SK-N-SH (cell line): ENCODE data around the gene USHBP1. TPM values are rescaled to one million over a fixed set of nuclear protein-coding genes. Genes with fewer than 3 reads are reported as not detected.

Experiments
- CTCF ChIA-PET: fragments of 300-600, 350-600 bp; formaldehyde crosslinking; extraction: SDS; loops from one replicate; lab custom pipeline; 2021; lab: Yijun Ruan, JAX
- POLR2A ChIA-PET: fragments of 350-600 bp; sonication (Branson Sonifier 250); formaldehyde crosslinking; extraction: SDS; loops from one replicate; lab custom pipeline; 2020; ENCODE audit warnings: antibody characterized with exemption, inconsistent platforms; lab: Yijun Ruan, JAX
- DNase-seq: peaks from one replicate; pipeline ENCODE4 v3.0.0; 2012
- H2AFZ ChIP-seq: fragments of 200-600 bp; sonication (generic); 2 replicates; pipeline ENCODE4 v1.8.1; 2016; ENCODE audit warnings: antibody characterized with exemption, mild to moderate bottlenecking, low read depth
- H3F3A ChIP-seq: fragments of 200-600 bp; sonication (generic); replicated peaks from 2 replicates; pipeline ENCODE3; 2016; ENCODE audit warnings: antibody characterized with exemption, mild to moderate bottlenecking; ENCODE audit not compliant: insufficient read depth
- H3K27ac ChIP-seq, 2 experiments: fragments of 200-500 bp in 1 of 2; fragments of 200-600 bp in 1 of 2; sonication (Bioruptor generic) in 1 of 2; sonication (generic), shearing (Covaris generic) in 1 of 2; 2 replicates each; pipeline versions ENCODE4 v1.5.1 to v1.6.1; 2014 to 2016; ENCODE audit warnings: low read depth in 2 of 2, inconsistent platforms in 1 of 2, low read length in 1 of 2, mild to moderate bottlenecking in 1 of 2, mixed read lengths in 1 of 2
- H3K27me3 ChIP-seq: fragments of 200-600 bp; sonication (generic), shearing (Covaris generic); 2 replicates; pipeline ENCODE4 v1.6.1; 2016; ENCODE audit warnings: mixed run types; ENCODE audit not compliant: insufficient read depth
- H3K36me3 ChIP-seq, 2 experiments: fragments of 200-500 bp in 1 of 2; fragments of 200-600 bp in 1 of 2; sonication (Bioruptor generic) in 1 of 2; sonication (generic) in 1 of 2; replicated peaks in 1 of 2; 2 replicates each; pipeline versions ENCODE3 to v1.5.1; 2014 to 2016; ENCODE audit warnings: low read length in 1 of 2, mild to moderate bottlenecking in 1 of 2; ENCODE audit not compliant: insufficient read depth in 2 of 2, control insufficient read depth in 1 of 2
- H3K4me1 ChIP-seq, 2 experiments: fragments of 200-500 bp in 1 of 2; fragments of 200-600 bp in 1 of 2; sonication (Bioruptor generic) in 1 of 2; sonication (generic), shearing (Covaris generic) in 1 of 2; 2 replicates each; pipeline versions ENCODE4 v1.5.1 to v1.6.1; 2014 to 2016; ENCODE audit warnings: low read depth in 1 of 2, low read length in 1 of 2, mixed run types in 1 of 2; ENCODE audit not compliant: insufficient read depth in 2 of 2, control insufficient read depth in 1 of 2
- H3K4me2 ChIP-seq: fragments of 200-600 bp; sonication (generic), shearing (Covaris generic); 2 replicates; pipeline ENCODE4 v1.6.1; 2017; ENCODE audit warnings: mixed run types
- H3K4me3 ChIP-seq, 2 experiments: fragments of 200-500 bp in 1 of 2; fragments of 200-600 bp in 1 of 2; sonication (Bioruptor generic) in 1 of 2; sonication (generic), shearing (Covaris generic) in 1 of 2; 2 replicates each; pipeline versions ENCODE4 v1.5.1 to v1.8.1; 2014 to 2016; ENCODE audit warnings: low read depth in 2 of 2, inconsistent platforms in 1 of 2, low read length in 1 of 2, mild to moderate bottlenecking in 1 of 2, mixed read lengths in 1 of 2, moderate library complexity in 1 of 2
- H3K79me2 ChIP-seq: fragments of 200-600 bp; sonication (generic); 2 replicates; pipeline ENCODE4 v1.8.1; 2017; ENCODE audit warnings: mild to moderate bottlenecking; ENCODE audit not compliant: insufficient read depth
- H3K9ac ChIP-seq: fragments of 200-600 bp; sonication (generic); 2 replicates; pipeline ENCODE4 v1.6.1; 2017; ENCODE audit warnings: mixed run types
- H3K9me2 ChIP-seq: fragments of 200-600 bp; sonication (generic); 2 replicates; pipeline ENCODE4 v1.6.1; 2017; ENCODE audit warnings: mixed run types
- H3K9me3 ChIP-seq: fragments of 200-600 bp; sonication (generic); 2 replicates; pipeline ENCODE4 v1.6.1; 2017; ENCODE audit warnings: mixed run types, mild to moderate bottlenecking, moderate library complexity
- H4K20me1 ChIP-seq: fragments of 200-600 bp; sonication (generic); 2 replicates; pipeline ENCODE4 v1.6.1; 2017; ENCODE audit warnings: mild to moderate bottlenecking, mixed run types; ENCODE audit not compliant: insufficient read depth
- CHD2 ChIP-seq: fragments of 150-350 bp; IDR thresholded peaks from 2 replicates; pipeline ENCODE4 v1.6.1; 2018; ENCODE audit warnings: low read length; ENCODE audit not compliant: partially characterized antibody
- ELF1 ChIP-seq: IDR thresholded peaks from 2 replicates; pipeline ENCODE4 v1.4.0; 2012
- EP300 ChIP-seq, 2 experiments: IDR thresholded peaks; 2 replicates each; pipeline versions ENCODE4 v1.4.0 to v1.6.1; 2012; ENCODE audit warnings: borderline replicate concordance in 1 of 2, low read depth in 1 of 2, low read length in 1 of 2
- FOXM1 ChIP-seq: IDR thresholded peaks from 2 replicates; pipeline ENCODE4 v1.4.0; 2012; ENCODE audit warnings: low read depth, mild to moderate bottlenecking
- JUND ChIP-seq: IDR thresholded peaks from 2 replicates; pipeline ENCODE4 v1.4.0; 2012
- NFIC ChIP-seq: IDR thresholded peaks from 2 replicates; pipeline ENCODE4 v1.4.0; 2012; ENCODE audit warnings: borderline replicate concordance
- POLR2AphosphoS5 ChIP-seq: IDR thresholded peaks from 2 replicates; pipeline ENCODE4 v1.6.1; 2012; ENCODE audit warnings: low read depth, low read length
- RCOR1 ChIP-seq: fragments of 150-350 bp; IDR thresholded peaks from 2 replicates; pipeline ENCODE4 v1.6.1; 2017; ENCODE audit warnings: antibody characterized with exemption, low read length
- RFX5 ChIP-seq: IDR thresholded peaks from 2 replicates; pipeline ENCODE4 v1.6.1; 2012; ENCODE audit warnings: mild to moderate bottlenecking, improper control_type of control experiment, low read length
- SIN3A ChIP-seq: IDR thresholded peaks from 2 replicates; pipeline ENCODE4 v1.6.1; 2012; ENCODE audit warnings: low read depth, mild to moderate bottlenecking, low read length, moderate library complexity, borderline replicate concordance
- YY1 ChIP-seq: IDR thresholded peaks from 2 replicates; pipeline ENCODE4 v1.4.0; 2012; ENCODE audit warnings: low read depth, mild to moderate bottlenecking
- WGBS: methylation state at CpG from one replicate; pipeline ENCODE4 v1.1.6; 2017; ENCODE audit warnings: low lambda C conversion rate; 5-methylcytosine and 5-hydroxymethylcytosine counted together
- polyA plus RNA-seq, 3 experiments: library from polyadenylated mRNA; depleted of rRNA; stranded (reverse); fragments of >200 nt; gene quantifications; 2 replicates each; pipeline ENCODE4 v1.2.3, GENCODE V29; 2012
- TF ChIP-seq, protein P1 (sequence below): IDR thresholded peaks from 2 replicates; pipeline ENCODE4; 2012
- TF ChIP-seq, protein P2 (sequence below): IDR thresholded peaks from 2 replicates; pipeline ENCODE4 v1.4.0; 2012; ENCODE audit warnings: low read depth, borderline replicate concordance
- TF ChIP-seq, protein P3 (sequence below): IDR thresholded peaks from 2 replicates; pipeline ENCODE4 v1.4.0; 2012; ENCODE audit warnings: low read depth, borderline replicate concordance
- TF ChIP-seq, protein P4 (sequence below): fragments of 150-350 bp; IDR thresholded peaks from 2 replicates; pipeline ENCODE4 v1.6.1; 2016; ENCODE audit warnings: mild to moderate bottlenecking, low read depth, low read length
- TF ChIP-seq, protein P5 (sequence below): IDR thresholded peaks from 2 replicates; pipeline ENCODE4 v1.6.1; 2012; ENCODE audit warnings: mild to moderate bottlenecking, low read depth, low read length, moderate library complexity

Gene USHBP1
- polyA plus RNA-seq, 1 of the 3 experiments (the other 2 are of a cell fraction) = 0.03 TPM

DNA sequence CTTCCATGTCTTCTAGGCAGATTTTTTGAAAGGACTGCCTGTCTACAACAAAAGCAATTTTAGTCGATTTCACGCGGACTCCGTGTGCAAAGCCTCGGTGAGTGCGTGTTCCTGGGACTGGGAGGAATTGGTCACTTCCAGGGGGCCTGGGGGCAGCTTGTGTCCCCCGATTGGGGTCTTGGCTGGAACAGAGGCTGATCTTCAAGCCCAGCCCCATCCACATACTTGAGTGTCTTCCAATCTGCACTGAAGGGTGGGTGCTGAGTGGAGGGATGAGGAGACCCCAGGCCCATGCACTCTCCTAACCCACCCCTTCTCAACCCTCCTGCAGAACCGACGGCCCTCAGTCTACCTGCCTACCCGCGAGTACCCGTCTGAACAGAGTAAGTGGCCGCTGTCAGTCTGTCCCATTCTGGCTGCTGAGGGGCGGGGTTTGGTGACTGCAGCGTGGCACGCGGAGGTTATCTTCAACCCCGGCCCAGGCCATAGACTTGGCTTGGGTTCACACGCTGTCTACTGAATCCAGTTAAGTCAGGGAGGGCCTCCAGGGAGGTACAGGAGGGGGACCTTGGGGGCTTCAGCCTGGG is 49.6 kb upstream of the USHBP1 start:
- Histone ChIP-seq H3F3A (peaks cover 7% of the 10 kb centered on the region), H3K9me2 (no peaks in the 10 kb centered on the region), H2AFZ (no peak overlapping the region), H3K9ac (no peak overlapping the region), H3K27me3 (no peaks in the 10 kb centered on the region), H3K4me1 (peaks cover 6 to 8% of the 10 kb centered on the region in 2 experiments; a peak in 2 of 4 replicates), H3K27ac (no peak overlapping the region), H3K4me3 (no peak overlapping the region), H3K9me3 (no peaks in the 10 kb centered on the region), H3K4me2 (no peak overlapping the region), H3K79me2 (peaks cover 49% of the 10 kb centered on the region), H3K36me3 (peaks cover 14 to 30% of the 10 kb centered on the region in 2 experiments), H4K20me1 (peaks cover 17% of the 10 kb centered on the region)
- WGBS = over 99% methylated on average over 15 of the region's 19 CpGs
- DNase-seq = no peak
- POLR2A ChIA-PET = no interaction called here
- CTCF ChIA-PET = no interaction called here
- TF ChIP-seq POLR2AphosphoS5 (no peak), CHD2 (no peak), EP300 (IDR thresholded peaks at IDR 0.05; ENCODE audit: borderline replicate concordance in 1 of 2, low read depth in 1 of 2, low read length in 1 of 2) (no peak), YY1 (no peak), SIN3A (no peak), JUND (no peak), RCOR1 (no peak), FOXM1 (no peak), RFX5 (no peak), ELF1 (no peak)
- TF ChIP-seq, protein P1, sequence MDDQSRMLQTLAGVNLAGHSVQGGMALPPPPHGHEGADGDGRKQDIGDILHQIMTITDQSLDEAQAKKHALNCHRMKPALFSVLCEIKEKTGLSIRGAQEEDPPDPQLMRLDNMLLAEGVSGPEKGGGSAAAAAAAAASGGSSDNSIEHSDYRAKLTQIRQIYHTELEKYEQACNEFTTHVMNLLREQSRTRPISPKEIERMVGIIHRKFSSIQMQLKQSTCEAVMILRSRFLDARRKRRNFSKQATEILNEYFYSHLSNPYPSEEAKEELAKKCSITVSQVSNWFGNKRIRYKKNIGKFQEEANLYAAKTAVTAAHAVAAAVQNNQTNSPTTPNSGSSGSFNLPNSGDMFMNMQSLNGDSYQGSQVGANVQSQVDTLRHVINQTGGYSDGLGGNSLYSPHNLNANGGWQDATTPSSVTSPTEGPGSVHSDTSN = no peak
- TF ChIP-seq, protein P2, sequence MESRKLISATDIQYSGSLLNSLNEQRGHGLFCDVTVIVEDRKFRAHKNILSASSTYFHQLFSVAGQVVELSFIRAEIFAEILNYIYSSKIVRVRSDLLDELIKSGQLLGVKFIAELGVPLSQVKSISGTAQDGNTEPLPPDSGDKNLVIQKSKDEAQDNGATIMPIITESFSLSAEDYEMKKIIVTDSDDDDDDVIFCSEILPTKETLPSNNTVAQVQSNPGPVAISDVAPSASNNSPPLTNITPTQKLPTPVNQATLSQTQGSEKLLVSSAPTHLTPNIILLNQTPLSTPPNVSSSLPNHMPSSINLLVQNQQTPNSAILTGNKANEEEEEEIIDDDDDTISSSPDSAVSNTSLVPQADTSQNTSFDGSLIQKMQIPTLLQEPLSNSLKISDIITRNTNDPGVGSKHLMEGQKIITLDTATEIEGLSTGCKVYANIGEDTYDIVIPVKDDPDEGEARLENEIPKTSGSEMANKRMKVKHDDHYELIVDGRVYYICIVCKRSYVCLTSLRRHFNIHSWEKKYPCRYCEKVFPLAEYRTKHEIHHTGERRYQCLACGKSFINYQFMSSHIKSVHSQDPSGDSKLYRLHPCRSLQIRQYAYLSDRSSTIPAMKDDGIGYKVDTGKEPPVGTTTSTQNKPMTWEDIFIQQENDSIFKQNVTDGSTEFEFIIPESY = no peak

DNA sequence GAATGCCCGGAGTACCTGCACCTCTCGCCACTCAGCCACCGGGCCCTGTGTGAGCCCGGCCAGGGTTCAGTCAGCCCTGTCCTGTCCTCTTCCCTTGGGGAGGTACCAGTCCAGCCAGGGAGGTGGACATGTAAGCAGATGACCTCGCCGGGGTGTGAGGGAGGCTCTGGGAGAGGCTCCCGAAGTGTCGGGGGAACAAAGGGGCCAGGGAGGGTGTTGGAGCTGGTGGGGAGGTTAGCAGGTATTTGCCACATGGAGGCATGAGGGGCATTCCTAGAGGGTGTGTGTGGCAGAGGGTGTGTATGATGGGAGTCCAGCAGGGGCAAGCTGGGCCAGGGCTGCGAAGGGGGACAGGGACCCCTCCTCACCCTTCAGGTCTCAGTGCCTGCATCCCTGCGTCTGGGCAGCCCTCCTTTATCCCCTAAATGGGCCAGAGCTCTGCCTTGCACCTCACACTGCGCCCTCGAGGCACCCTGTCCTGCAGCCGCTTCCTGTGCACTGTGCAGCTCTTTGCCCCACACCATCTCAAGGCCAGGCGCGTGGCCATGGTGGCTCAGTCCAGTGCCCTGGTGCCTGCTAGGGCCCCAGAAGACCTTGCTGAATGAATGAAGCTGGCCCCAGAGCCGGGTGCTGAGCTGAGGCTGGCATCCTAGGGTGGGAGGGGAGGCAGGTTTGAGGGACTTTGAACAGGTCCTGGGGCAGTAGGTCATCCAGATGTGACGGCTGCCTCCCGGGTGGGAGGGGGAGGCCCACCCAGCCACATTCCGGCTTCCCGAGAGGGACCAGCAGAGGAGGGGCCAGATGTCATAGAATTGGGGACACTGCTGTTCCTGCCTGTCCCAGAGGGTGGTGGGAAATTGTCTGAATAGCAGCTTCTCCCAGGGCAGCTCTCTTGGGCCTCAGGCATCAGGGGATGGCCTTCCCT is 47.9 kb upstream of the USHBP1 start:
- Histone ChIP-seq H3K36me3 (peaks cover 14 to 27% of the 10 kb centered on the region in 2 experiments), H3K9ac (peak overlapping the region; percentile 51; the same call in 1 of the 2 replicates)
- TF ChIP-seq FOXM1 (no peak), NFIC (no peak), RCOR1 (no peak), EP300 (IDR thresholded peaks at IDR 0.05; ENCODE audit: borderline replicate concordance in 1 of 2, low read depth in 1 of 2, low read length in 1 of 2) (no peak)
- TF ChIP-seq, protein P3, sequence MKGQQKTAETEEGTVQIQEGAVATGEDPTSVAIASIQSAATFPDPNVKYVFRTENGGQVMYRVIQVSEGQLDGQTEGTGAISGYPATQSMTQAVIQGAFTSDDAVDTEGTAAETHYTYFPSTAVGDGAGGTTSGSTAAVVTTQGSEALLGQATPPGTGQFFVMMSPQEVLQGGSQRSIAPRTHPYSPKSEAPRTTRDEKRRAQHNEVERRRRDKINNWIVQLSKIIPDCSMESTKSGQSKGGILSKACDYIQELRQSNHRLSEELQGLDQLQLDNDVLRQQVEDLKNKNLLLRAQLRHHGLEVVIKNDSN = no peak
- TF ChIP-seq, protein P4, sequence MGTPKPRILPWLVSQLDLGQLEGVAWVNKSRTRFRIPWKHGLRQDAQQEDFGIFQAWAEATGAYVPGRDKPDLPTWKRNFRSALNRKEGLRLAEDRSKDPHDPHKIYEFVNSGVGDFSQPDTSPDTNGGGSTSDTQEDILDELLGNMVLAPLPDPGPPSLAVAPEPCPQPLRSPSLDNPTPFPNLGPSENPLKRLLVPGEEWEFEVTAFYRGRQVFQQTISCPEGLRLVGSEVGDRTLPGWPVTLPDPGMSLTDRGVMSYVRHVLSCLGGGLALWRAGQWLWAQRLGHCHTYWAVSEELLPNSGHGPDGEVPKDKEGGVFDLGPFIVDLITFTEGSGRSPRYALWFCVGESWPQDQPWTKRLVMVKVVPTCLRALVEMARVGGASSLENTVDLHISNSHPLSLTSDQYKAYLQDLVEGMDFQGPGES = no peak
- TF ChIP-seq, protein P5, sequence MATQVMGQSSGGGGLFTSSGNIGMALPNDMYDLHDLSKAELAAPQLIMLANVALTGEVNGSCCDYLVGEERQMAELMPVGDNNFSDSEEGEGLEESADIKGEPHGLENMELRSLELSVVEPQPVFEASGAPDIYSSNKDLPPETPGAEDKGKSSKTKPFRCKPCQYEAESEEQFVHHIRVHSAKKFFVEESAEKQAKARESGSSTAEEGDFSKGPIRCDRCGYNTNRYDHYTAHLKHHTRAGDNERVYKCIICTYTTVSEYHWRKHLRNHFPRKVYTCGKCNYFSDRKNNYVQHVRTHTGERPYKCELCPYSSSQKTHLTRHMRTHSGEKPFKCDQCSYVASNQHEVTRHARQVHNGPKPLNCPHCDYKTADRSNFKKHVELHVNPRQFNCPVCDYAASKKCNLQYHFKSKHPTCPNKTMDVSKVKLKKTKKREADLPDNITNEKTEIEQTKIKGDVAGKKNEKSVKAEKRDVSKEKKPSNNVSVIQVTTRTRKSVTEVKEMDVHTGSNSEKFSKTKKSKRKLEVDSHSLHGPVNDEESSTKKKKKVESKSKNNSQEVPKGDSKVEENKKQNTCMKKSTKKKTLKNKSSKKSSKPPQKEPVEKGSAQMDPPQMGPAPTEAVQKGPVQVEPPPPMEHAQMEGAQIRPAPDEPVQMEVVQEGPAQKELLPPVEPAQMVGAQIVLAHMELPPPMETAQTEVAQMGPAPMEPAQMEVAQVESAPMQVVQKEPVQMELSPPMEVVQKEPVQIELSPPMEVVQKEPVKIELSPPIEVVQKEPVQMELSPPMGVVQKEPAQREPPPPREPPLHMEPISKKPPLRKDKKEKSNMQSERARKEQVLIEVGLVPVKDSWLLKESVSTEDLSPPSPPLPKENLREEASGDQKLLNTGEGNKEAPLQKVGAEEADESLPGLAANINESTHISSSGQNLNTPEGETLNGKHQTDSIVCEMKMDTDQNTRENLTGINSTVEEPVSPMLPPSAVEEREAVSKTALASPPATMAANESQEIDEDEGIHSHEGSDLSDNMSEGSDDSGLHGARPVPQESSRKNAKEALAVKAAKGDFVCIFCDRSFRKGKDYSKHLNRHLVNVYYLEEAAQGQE = no peak

More for the DNA sequence above, 47.9 kb upstream of the USHBP1 start:
- Histone ChIP-seq H3K4me1 (peaks cover 6 to 12% of the 10 kb centered on the region in 2 experiments; a peak in 2 of 4 replicates), H2AFZ (no peak overlapping the region), H3K9me2 (no peaks in the 10 kb centered on the region), H3K27me3 (no peaks in the 10 kb centered on the region), H3K4me2 (peak overlapping the region; percentile 97; the same call in 1 of the 2 replicates), H3F3A (peaks cover 5% of the 10 kb centered on the region), H3K9me3 (no peaks in the 10 kb centered on the region), H3K79me2 (peaks cover 55% of the 10 kb centered on the region), H4K20me1 (peaks cover 17% of the 10 kb centered on the region), H3K27ac (0 out of 4 replicates have a peak overlapping the region, but pooled peaks of 1 of the 2 experiments have one; percentile 40), H3K4me3 (peak overlapping the region in 1 of 2 experiments; percentile 17; a peak in 1 of 4 replicates)
- POLR2A ChIA-PET = interaction anchor here (0.9 to 1.0 kb wide), 2 partner anchors 9 to 18 kb away, joined by 4 to 5 read pairs; no protein-coding TSS in a partner anchor
- DNase-seq = no peak
- WGBS = 84% methylated on average over 15 of the region's 20 CpGs
- CTCF ChIA-PET = interaction anchor here (1.1 to 1.4 kb wide), 3 partner anchors 12 to 74 kb away, joined by 3 to 5 read pairs (median 4); no protein-coding TSS in a partner anchor
